ENCODE data around the gene BCL7A. TPM values are rescaled to one million over a fixed set of nuclear protein-coding genes. Genes with fewer than 3 reads are reported as not detected.
A peak's percentile ranks its signal among the peaks of the same experiment; 100 is the strongest.

BCL7A gene
- total and polyA plus RNA-seq, 2 experiments from 2014 or later, result 12.7 to 14.9 TPM

DNA sequence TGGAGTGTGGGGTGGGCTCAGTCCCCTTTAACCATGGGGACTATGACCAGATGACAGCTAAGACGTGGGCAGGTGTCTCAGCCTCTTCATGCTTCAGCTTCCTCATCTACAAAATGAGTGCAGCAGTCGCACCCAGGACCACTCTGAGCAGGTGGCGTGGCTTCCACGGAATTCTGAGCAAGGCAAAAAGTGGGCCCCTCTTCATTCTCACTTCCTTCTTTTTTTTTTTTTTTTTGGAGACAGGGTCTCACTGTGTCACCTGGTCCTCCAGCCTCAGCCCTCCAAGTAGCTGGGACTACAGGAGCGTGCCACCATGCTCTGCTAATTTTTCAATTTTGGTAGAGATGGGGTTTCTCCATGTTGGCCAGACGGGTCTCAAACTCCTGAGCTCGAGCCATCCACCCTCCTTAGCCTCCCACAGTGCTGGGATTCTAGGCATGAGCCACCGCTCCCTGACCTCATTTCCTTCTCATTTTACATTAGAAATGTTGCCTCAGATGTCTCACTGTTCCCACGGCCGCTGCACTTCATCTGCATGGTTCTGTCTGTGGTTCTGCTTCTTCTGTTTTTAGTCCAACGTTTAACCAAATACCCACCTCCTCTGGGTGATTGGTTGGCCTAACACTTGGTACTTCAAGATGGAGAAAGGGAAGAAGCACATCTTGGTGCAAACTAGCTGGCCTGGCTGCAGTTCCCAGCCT lies 41.3 kb upstream of the BCL7A start:
- H2AFZ ChIP-seq, result peak overlapping the region; percentile 66
- Mint-ChIP-seq H3K27me3 (ENCODE audit: insufficient read depth, low read depth, poor library complexity) (peaks cover 2% of the 10 kb centered on the region), H3K36me3 (ENCODE audit: low read depth) (no peaks in the 10 kb centered on the region), H3K4me1 (peaks cover 9% of the 10 kb centered on the region), H3K27ac (no peak overlapping the region), H3K9me3 (no peaks in the 10 kb centered on the region), H3K4me3 (no peak overlapping the region)
- no peaks in the 10 kb centered on the region for H3K4me1 ChIP-seq (ENCODE audit: insufficient read depth)
- no peak for TF ChIP-seq ZNF114 (CRISPR knock-in tag; IDR thresholded peaks at IDR 0.05)
- no peak for TF ChIP-seq STAT1 (IDR thresholded peaks at IDR 0.05; ENCODE audit: unreplicated experiment)
- TF ChIP-seq, protein P1, sequence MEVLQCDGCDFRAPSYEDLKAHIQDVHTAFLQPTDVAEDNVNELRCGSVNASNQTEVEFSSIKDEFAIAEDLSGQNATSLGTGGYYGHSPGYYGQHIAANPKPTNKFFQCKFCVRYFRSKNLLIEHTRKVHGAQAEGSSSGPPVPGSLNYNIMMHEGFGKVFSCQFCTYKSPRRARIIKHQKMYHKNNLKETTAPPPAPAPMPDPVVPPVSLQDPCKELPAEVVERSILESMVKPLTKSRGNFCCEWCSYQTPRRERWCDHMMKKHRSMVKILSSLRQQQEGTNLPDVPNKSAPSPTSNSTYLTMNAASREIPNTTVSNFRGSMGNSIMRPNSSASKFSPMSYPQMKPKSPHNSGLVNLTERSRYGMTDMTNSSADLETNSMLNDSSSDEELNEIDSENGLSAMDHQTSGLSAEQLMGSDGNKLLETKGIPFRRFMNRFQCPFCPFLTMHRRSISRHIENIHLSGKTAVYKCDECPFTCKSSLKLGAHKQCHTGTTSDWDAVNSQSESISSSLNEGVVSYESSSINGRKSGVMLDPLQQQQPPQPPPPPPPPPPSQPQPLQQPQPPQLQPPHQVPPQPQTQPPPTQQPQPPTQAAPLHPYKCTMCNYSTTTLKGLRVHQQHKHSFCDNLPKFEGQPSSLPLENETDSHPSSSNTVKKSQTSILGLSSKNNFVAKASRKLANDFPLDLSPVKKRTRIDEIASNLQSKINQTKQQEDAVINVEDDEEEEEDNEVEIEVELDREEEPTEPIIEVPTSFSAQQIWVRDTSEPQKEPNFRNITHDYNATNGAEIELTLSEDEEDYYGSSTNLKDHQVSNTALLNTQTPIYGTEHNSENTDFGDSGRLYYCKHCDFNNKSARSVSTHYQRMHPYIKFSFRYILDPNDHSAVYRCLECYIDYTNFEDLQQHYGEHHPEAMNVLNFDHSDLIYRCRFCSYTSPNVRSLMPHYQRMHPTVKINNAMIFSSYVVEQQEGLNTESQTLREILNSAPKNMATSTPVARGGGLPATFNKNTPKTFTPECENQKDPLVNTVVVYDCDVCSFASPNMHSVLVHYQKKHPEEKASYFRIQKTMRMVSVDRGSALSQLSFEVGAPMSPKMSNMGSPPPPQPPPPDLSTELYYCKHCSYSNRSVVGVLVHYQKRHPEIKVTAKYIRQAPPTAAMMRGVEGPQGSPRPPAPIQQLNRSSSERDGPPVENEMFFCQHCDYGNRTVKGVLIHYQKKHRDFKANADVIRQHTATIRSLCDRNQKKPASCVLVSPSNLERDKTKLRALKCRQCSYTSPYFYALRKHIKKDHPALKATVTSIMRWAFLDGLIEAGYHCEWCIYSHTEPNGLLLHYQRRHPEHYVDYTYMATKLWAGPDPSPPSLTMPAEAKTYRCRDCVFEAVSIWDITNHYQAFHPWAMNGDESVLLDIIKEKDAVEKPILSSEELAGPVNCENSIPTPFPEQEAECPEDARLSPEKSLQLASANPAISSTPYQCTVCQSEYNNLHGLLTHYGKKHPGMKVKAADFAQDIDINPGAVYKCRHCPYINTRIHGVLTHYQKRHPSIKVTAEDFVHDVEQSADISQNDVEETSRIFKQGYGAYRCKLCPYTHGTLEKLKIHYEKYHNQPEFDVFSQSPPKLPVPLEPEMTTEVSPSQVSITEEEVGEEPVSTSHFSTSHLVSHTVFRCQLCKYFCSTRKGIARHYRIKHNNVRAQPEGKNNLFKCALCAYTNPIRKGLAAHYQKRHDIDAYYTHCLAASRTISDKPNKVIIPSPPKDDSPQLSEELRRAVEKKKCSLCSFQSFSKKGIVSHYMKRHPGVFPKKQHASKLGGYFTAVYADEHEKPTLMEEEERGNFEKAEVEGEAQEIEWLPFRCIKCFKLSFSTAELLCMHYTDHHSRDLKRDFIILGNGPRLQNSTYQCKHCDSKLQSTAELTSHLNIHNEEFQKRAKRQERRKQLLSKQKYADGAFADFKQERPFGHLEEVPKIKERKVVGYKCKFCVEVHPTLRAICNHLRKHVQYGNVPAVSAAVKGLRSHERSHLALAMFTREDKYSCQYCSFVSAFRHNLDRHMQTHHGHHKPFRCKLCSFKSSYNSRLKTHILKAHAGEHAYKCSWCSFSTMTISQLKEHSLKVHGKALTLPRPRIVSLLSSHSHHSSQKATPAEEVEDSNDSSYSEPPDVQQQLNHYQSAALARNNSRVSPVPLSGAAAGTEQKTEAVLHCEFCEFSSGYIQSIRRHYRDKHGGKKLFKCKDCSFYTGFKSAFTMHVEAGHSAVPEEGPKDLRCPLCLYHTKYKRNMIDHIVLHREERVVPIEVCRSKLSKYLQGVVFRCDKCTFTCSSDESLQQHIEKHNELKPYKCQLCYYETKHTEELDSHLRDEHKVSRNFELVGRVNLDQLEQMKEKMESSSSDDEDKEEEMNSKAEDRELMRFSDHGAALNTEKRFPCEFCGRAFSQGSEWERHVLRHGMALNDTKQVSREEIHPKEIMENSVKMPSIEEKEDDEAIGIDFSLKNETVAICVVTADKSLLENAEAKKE (CRISPR knock-in tag; IDR thresholded peaks at IDR 0.05), result no peak
- no peak for TF ChIP-seq CREB1 (CRISPR knock-in tag; IDR thresholded peaks at IDR 0.05; ENCODE audit: low read depth)
- TF ChIP-seq, protein P2, sequence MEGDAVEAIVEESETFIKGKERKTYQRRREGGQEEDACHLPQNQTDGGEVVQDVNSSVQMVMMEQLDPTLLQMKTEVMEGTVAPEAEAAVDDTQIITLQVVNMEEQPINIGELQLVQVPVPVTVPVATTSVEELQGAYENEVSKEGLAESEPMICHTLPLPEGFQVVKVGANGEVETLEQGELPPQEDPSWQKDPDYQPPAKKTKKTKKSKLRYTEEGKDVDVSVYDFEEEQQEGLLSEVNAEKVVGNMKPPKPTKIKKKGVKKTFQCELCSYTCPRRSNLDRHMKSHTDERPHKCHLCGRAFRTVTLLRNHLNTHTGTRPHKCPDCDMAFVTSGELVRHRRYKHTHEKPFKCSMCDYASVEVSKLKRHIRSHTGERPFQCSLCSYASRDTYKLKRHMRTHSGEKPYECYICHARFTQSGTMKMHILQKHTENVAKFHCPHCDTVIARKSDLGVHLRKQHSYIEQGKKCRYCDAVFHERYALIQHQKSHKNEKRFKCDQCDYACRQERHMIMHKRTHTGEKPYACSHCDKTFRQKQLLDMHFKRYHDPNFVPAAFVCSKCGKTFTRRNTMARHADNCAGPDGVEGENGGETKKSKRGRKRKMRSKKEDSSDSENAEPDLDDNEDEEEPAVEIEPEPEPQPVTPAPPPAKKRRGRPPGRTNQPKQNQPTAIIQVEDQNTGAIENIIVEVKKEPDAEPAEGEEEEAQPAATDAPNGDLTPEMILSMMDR (conservative IDR thresholded peaks at IDR 0.05; ENCODE audit: low read depth in 2 of 2), result no peak
- H3K27ac ChIP-seq (ENCODE audit: low read depth), result no peak overlapping the region
- no peak overlapping the region for H3K4me2 ChIP-seq
- no peaks in the 10 kb centered on the region for H3K36me3 ChIP-seq (ENCODE audit: insufficient read depth)
- H3K79me2 ChIP-seq (replicated peaks; ENCODE audit: insufficient read depth), result no peaks in the 10 kb centered on the region
- H4K20me1 ChIP-seq (replicated peaks; ENCODE audit: insufficient read depth), result no peaks in the 10 kb centered on the region
- no peak for DNase-seq (ENCODE audit: low spot score)
- H3F3A ChIP-seq (replicated peaks; ENCODE audit: low read depth), result no peaks in the 10 kb centered on the region
- H3K9me2 ChIP-seq (ENCODE audit: insufficient read depth), result no peaks in the 10 kb centered on the region
- no peak overlapping the region for H3K4me3 ChIP-seq
- ATAC-seq, result no peak; the same call in 2 of the 3 replicates
- H3K27me3 ChIP-seq (ENCODE audit: insufficient read depth), result no peaks in the 10 kb centered on the region
